ENCODE measurements around the gene CETN1.

The CETN1 gene

GRCh38 chr18:627231-627630 is 47.1 kb downstream of the CETN1 start:
- no peak for DNase-seq

- DNase-seq = no peak
Observed at GRCh38 chr18:629269-630150, 49.3 kb downstream of the CETN1 start.

- DNase-seq = no peak
Observed at GRCh38 chr18:631560-631959, 51.4 kb downstream of the CETN1 start.
